Astrocyte (in vitro differentiated cells and primary cell): ENCODE measurements around the gene ZFYVE1. TPM values are rescaled to one million over a fixed set of nuclear protein-coding genes. Genes with fewer than 3 reads are reported as not detected.

Source experiments
- DNase-seq: peaks from one replicate; pipeline ENCODE4 v3.0.0-alpha.2; 2010; ENCODE audit warnings: low read depth
- FAIRE-seq: peaks from 2 replicates; lab custom pipeline; 2011; peaks lifted over from hg19 to GRCh38; lab: Jason Lieb, UNC
- H2AFZ ChIP-seq: 2 replicates; pipeline ENCODE4 v1.6.0; 2012; ENCODE audit warnings: low read depth, low read length, inconsistent platforms
- H3K27ac ChIP-seq: 2 replicates; pipeline ENCODE4 v1.5.1; 2011; ENCODE audit warnings: low read depth, low read length, inconsistent platforms
- H3K27me3 ChIP-seq: 2 replicates; pipeline ENCODE4 v1.6.0; 2011; ENCODE audit warnings: low read length, inconsistent platforms; ENCODE audit not compliant: insufficient read depth
- H3K36me3 ChIP-seq: 2 replicates; pipeline ENCODE4 v1.5.1; 2011; ENCODE audit warnings: low read length, inconsistent platforms; ENCODE audit not compliant: insufficient read depth
- H3K4me1 ChIP-seq: 2 replicates; pipeline ENCODE4 v1.5.1; 2011; ENCODE audit warnings: low read length, inconsistent platforms; ENCODE audit not compliant: insufficient read depth
- H3K4me2 ChIP-seq: 2 replicates; pipeline ENCODE4 v1.6.0; 2012; ENCODE audit warnings: low read length, inconsistent platforms
- H3K4me3 ChIP-seq: 2 replicates; pipeline ENCODE4 v1.5.1; 2011; ENCODE audit warnings: low read depth, mild to moderate bottlenecking, low read length, inconsistent platforms; ENCODE audit not compliant: insufficient read depth
- H3K79me2 ChIP-seq: 2 replicates; pipeline ENCODE4 v1.6.0; 2012; ENCODE audit warnings: mild to moderate bottlenecking, low read length, inconsistent platforms; ENCODE audit not compliant: insufficient read depth
- H3K9ac ChIP-seq: 2 replicates; pipeline ENCODE4 v1.6.0; 2012; ENCODE audit warnings: mild to moderate bottlenecking, low read length, inconsistent platforms
- H3K9me3 ChIP-seq: 2 replicates; pipeline ENCODE4 v1.5.1; 2012; ENCODE audit warnings: low read depth, mild to moderate bottlenecking, low read length, inconsistent platforms; ENCODE audit not compliant: insufficient read depth
- H4K20me1 ChIP-seq: 2 replicates; pipeline ENCODE4 v1.6.0; 2012; ENCODE audit warnings: low read length, inconsistent platforms; ENCODE audit not compliant: insufficient read depth
- H3K27ac Mint-ChIP-seq: one replicate; pipeline ENCODE4 v1.8.0; 2021; ENCODE audit warnings: mild to moderate bottlenecking, mixed read lengths; ENCODE audit not compliant: unreplicated experiment
- H3K27me3 Mint-ChIP-seq: one replicate; pipeline ENCODE4 v1.8.0; 2021; ENCODE audit warnings: low read depth, mixed read lengths; ENCODE audit not compliant: unreplicated experiment
- H3K36me3 Mint-ChIP-seq: one replicate; pipeline ENCODE4 v1.8.0; 2021; ENCODE audit warnings: low read depth, mixed read lengths; ENCODE audit not compliant: unreplicated experiment
- H3K4me1 Mint-ChIP-seq: one replicate; pipeline ENCODE4 v1.8.0; 2021; ENCODE audit warnings: low read depth, mixed read lengths; ENCODE audit not compliant: unreplicated experiment
- H3K4me3 Mint-ChIP-seq: one replicate; pipeline ENCODE4 v1.8.0; 2021; ENCODE audit warnings: mild to moderate bottlenecking, moderate library complexity, mixed read lengths; ENCODE audit not compliant: unreplicated experiment
- H3K9me3 Mint-ChIP-seq: one replicate; pipeline ENCODE4 v1.8.0; 2021; ENCODE audit warnings: mild to moderate bottlenecking, mixed read lengths; ENCODE audit not compliant: unreplicated experiment
- CTCF ChIP-seq: IDR thresholded peaks from 2 replicates; pipeline ENCODE4 v1.5.1; 2011; ENCODE audit warnings: low read depth, mild to moderate bottlenecking, inconsistent platforms, low read length, moderate library complexity; ENCODE audit not compliant: insufficient read depth
- EZH2 ChIP-seq: IDR thresholded peaks from 2 replicates; pipeline ENCODE4 v1.6.1; 2012; ENCODE audit warnings: mild to moderate bottlenecking, low read length, inconsistent platforms; ENCODE audit not compliant: insufficient read depth
- total RNA-seq: library from RNA; stranded (reverse); gene quantifications from 2 replicates; pipeline ENCODE4 v1.2.1, GENCODE V29; 2021

ZFYVE1 gene
- total RNA-seq, 1 donor from 2014 or later, result 34.3 TPM

GRCh38 chr14:72932893-72933292, 94.0 kb downstream of the ZFYVE1 start:
- no peak overlapping the region for H3K9ac ChIP-seq
- H4K20me1 ChIP-seq, result peaks cover 45% of the 10 kb centered on the region
- no peaks in the 10 kb centered on the region for H3K9me3 ChIP-seq
- H3K4me1 ChIP-seq, result no peaks in the 10 kb centered on the region
- no peaks in the 10 kb centered on the region for H3K27me3 ChIP-seq
- H3K4me1 Mint-ChIP-seq, result peaks cover 2% of the 10 kb centered on the region
- peaks cover 4% of the 10 kb centered on the region for H3K36me3 Mint-ChIP-seq
- H3K4me3 ChIP-seq, result no peak overlapping the region
- no peak overlapping the region for H3K27ac ChIP-seq
- TF ChIP-seq CTCF (no peak), EZH2 (no peak)
- peaks cover 82% of the 10 kb centered on the region for H3K79me2 ChIP-seq
- no peaks in the 10 kb centered on the region for H3K27me3 Mint-ChIP-seq
- no peaks in the 10 kb centered on the region for H3K9me3 Mint-ChIP-seq
- no peak overlapping the region for H3K4me2 ChIP-seq
- no peak overlapping the region for H3K4me3 Mint-ChIP-seq
- H2AFZ ChIP-seq, result no peak overlapping the region
- DNase-seq, result no peak
- peaks cover 3% of the 10 kb centered on the region for H3K36me3 ChIP-seq
- H3K27ac Mint-ChIP-seq, result no peak overlapping the region
- FAIRE-seq, result no peak

- DNase-seq, result no peak
- Histone ChIP-seq H3K36me3 (no peaks in the 10 kb centered on the region), H3K27me3 (no peaks in the 10 kb centered on the region), H3K9me3 (no peaks in the 10 kb centered on the region), H3K4me2 (no peak overlapping the region), H3K4me1 (peaks cover 8% of the 10 kb centered on the region), H3K4me3 (no peak overlapping the region), H3K27ac (no peak overlapping the region), H3K79me2 (peaks cover 67% of the 10 kb centered on the region), H3K9ac (no peak overlapping the region), H4K20me1 (peaks cover 20% of the 10 kb centered on the region), H2AFZ (no peak overlapping the region)
- TF ChIP-seq EZH2 (no peak), CTCF (no peak)
- Mint-ChIP-seq H3K4me3 (no peak overlapping the region), H3K9me3 (no peaks in the 10 kb centered on the region), H3K4me1 (no peaks in the 10 kb centered on the region), H3K36me3 (no peaks in the 10 kb centered on the region), H3K27me3 (no peaks in the 10 kb centered on the region), H3K27ac (no peak overlapping the region)
- no peak for FAIRE-seq
These were observed 97.4 kb downstream of the ZFYVE1 start for GRCh38 chr14:72929316-72930080.

DNA sequence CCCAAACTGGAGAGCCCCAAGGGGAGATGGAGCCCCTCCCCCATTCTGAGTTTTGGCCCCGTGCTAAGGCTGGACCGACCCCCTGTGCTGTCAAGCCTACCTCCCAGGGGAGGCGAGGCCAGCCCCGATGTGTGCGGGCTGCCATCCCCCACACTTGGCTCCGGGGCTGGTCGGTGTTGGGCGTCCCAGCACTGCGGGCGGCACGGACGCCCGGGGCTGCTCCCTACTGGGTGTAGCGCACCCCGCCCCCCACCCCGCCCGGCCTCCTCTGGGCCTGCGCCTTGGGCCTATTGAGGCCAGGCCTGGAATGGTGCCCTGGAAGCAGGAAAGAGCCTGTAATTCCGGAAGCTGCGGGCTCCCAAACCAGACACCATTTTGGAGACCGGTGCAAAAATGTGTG, 98.0 kb downstream of the ZFYVE1 start:
- Mint-ChIP-seq H3K4me1 (no peaks in the 10 kb centered on the region), H3K27ac (no peak overlapping the region), H3K36me3 (no peaks in the 10 kb centered on the region), H3K9me3 (no peaks in the 10 kb centered on the region), H3K4me3 (no peak overlapping the region), H3K27me3 (no peaks in the 10 kb centered on the region)
- no peak overlapping the region for H3K4me2 ChIP-seq
- no peak overlapping the region for H3K9ac ChIP-seq
- no peak overlapping the region for H3K4me3 ChIP-seq
- no peak overlapping the region for H2AFZ ChIP-seq
- TF ChIP-seq CTCF (no peak), EZH2 (no peak)
- H3K9me3 ChIP-seq, result no peaks in the 10 kb centered on the region
- DNase-seq (no peak), FAIRE-seq (no peak)
- peaks cover 8% of the 10 kb centered on the region for H3K4me1 ChIP-seq
- H3K79me2 ChIP-seq, result peaks cover 63% of the 10 kb centered on the region
- no peak overlapping the region for H3K27ac ChIP-seq
- H3K27me3 ChIP-seq, result no peaks in the 10 kb centered on the region
- H3K36me3 ChIP-seq, result no peaks in the 10 kb centered on the region
- peaks cover 18% of the 10 kb centered on the region for H4K20me1 ChIP-seq
